Esophagus muscularis mucosa (tissue), 4 donors: ENCODE data around the gene TSPAN5. TPM values are rescaled to one million over a fixed set of nuclear protein-coding genes. Genes with fewer than 3 reads are reported as not detected.

ENCODE experiments used
- DNase-seq: peaks from one replicate; pipeline ENCODE4 v3.0.0-alpha.2; 2017; ENCODE audit errors: extremely low spot score
- H3K27ac ChIP-seq, 4 donors: fragments of 200-600 bp; sonication (generic); replicated peaks in 1 of 4; 1 replicate in 3 of 4; 2 replicates in 1 of 4; pipeline ENCODE4 v1.5.1; 2016 to 2019; ENCODE audit warnings: mild to moderate bottlenecking in 1 of 4
- H3K27me3 ChIP-seq, 4 donors: fragments of 200-600 bp; sonication (generic); one replicate each; pipeline versions ENCODE4 v1.5.1 to v1.6.0; 2016 to 2019
- H3K36me3 ChIP-seq, 4 donors: fragments of 200-600 bp; sonication (generic); one replicate each; pipeline ENCODE4 v1.5.1; 2016 to 2019
- H3K4me1 ChIP-seq, 4 donors: fragments of 200-600 bp; sonication (generic); one replicate each; pipeline ENCODE4 v1.5.1; 2016 to 2019
- H3K4me3 ChIP-seq, 4 donors: fragments of 200-600 bp; sonication (generic); 1 replicate in 2 of 4; 2 replicates in 2 of 4; pipeline ENCODE4 v1.5.1; 2016 to 2019; ENCODE audit warnings: mild to moderate bottlenecking in 4 of 4, moderate library complexity in 1 of 4
- H3K9me3 ChIP-seq, 4 donors: fragments of 200-600 bp; sonication (generic); 1 replicate in 3 of 4; 2 replicates in 1 of 4; pipeline ENCODE4 v1.5.1; 2016 to 2019
- EP300 ChIP-seq: sonication (generic); formaldehyde crosslinking; IDR thresholded peaks from one replicate; pipeline ENCODE4 v1.6.1; 2017; ENCODE audit warnings: antibody characterized with exemption
- POLR2A ChIP-seq: fragments of 450-650 bp; IDR thresholded peaks from one replicate; pipeline ENCODE4 v1.6.1; 2017; ENCODE audit warnings: antibody characterized with exemption, moderate library complexity, mild to moderate bottlenecking, low read depth
- POLR2AphosphoS5 ChIP-seq, 2 donors: sonication (generic); formaldehyde crosslinking; IDR thresholded peaks; one replicate each; pipeline ENCODE4 v1.6.1; 2017; ENCODE audit warnings: antibody characterized with exemption in 2 of 2
- WGBS: methylation state at CpG from one replicate; pipeline ENCODE4 v1.1.5; 2018; 5-methylcytosine and 5-hydroxymethylcytosine counted together
- intact Hi-C: fragments of 100-400 bp; cut with DNase I; formaldehyde crosslinking; loops from one replicate; pipeline ENCODE4 v1.15.1; 2023
- total RNA-seq, 4 donors: library from RNA; depleted of rRNA; stranded (reverse); fragments of >200 nt; gene quantifications; one replicate each; pipeline versions ENCODE4 v1.1.0 to v1.2.1, GENCODE V29; 2016
- TF ChIP-seq, protein P1 (sequence below), 3 experiments: fragments of 200-600 bp in 2 of 3; fragments of 450-650 bp in 1 of 3; sonication (generic) in 2 of 3; IDR thresholded peaks; one replicate each; pipeline ENCODE4 v1.5.1; 2017 to 2019; ENCODE audit warnings: antibody characterized with exemption in 3 of 3, mild to moderate bottlenecking in 2 of 3, moderate library complexity in 1 of 3

TSPAN5 gene
- total RNA-seq, 4 donors from 2014 or later = 9.1 to 16.8 (median 13.3) TPM

GRCh38 chr4:98652996-98653395 is 5.4 kb downstream of the TSPAN5 start:
- intact Hi-C loops = no loop called here
- H3K4me3 ChIP-seq = no peak overlapping the region
- 81% methylated on average over 3 of the region's 3 CpGs for WGBS
- H3K36me3 ChIP-seq = no peaks in the 10 kb centered on the region
- no peaks in the 10 kb centered on the region for H3K9me3 ChIP-seq
- H3K27me3 ChIP-seq = no peaks in the 10 kb centered on the region
- H3K27ac ChIP-seq = no peak overlapping the region
- DNase-seq = no peak
- TF ChIP-seq, protein P1, sequence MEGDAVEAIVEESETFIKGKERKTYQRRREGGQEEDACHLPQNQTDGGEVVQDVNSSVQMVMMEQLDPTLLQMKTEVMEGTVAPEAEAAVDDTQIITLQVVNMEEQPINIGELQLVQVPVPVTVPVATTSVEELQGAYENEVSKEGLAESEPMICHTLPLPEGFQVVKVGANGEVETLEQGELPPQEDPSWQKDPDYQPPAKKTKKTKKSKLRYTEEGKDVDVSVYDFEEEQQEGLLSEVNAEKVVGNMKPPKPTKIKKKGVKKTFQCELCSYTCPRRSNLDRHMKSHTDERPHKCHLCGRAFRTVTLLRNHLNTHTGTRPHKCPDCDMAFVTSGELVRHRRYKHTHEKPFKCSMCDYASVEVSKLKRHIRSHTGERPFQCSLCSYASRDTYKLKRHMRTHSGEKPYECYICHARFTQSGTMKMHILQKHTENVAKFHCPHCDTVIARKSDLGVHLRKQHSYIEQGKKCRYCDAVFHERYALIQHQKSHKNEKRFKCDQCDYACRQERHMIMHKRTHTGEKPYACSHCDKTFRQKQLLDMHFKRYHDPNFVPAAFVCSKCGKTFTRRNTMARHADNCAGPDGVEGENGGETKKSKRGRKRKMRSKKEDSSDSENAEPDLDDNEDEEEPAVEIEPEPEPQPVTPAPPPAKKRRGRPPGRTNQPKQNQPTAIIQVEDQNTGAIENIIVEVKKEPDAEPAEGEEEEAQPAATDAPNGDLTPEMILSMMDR (IDR thresholded peaks at IDR 0.05) = no peak
- no peak for TF ChIP-seq POLR2A
- TF ChIP-seq POLR2AphosphoS5 (IDR thresholded peaks at IDR 0.05) = no peak
- no peak for TF ChIP-seq EP300
- peaks cover 11 to 48% (median 36%) of the 10 kb centered on the region in 4 donors for H3K4me1 ChIP-seq

GRCh38 chr4:98648602-98649001 is 9.8 kb downstream of the TSPAN5 start:
- Histone ChIP-seq H3K36me3 (no peaks in the 10 kb centered on the region), H3K27me3 (no peaks in the 10 kb centered on the region), H3K9me3 (no peaks in the 10 kb centered on the region), H3K27ac (no peak overlapping the region), H3K4me3 (no peak overlapping the region), H3K4me1 (peaks cover 0 to 7% (median 3%) of the 10 kb centered on the region in 4 donors)
- DNase-seq = no peak
- WGBS = 56% methylated on average over 5 of the region's 5 CpGs
- no peak for TF ChIP-seq POLR2A
- intact Hi-C loops = no loop called here

DNA sequence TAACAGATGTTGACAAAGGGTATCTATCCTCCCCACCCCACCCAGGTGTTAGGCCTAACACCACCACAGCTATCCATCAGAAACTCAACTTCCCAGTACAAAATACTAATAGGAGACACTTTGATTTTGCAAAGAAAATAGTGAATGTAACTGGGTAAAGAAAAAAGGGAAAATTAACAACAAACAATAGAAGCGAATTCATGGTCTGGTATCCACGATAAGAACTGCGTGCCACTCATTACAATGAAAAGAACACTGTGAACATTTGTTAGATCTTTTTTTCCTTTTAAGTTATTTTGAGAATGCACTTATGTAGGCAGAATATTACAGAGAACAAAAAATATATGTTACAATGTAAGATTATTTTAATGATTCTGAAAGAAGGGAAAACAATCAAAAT is 12.0 kb downstream of the TSPAN5 start:
- Histone ChIP-seq H3K9me3 (no peaks in the 10 kb centered on the region), H3K27ac (no peak overlapping the region), H3K36me3 (no peaks in the 10 kb centered on the region), H3K4me3 (no peak overlapping the region), H3K27me3 (no peaks in the 10 kb centered on the region), H3K4me1 (peaks cover 0 to 8% (median 2%) of the 10 kb centered on the region in 4 donors)
- DNase-seq = no peak
- no peak for TF ChIP-seq EP300
- TF ChIP-seq POLR2AphosphoS5 (IDR thresholded peaks at IDR 0.05) = no peak
- no peak for TF ChIP-seq POLR2A
- TF ChIP-seq, protein P1 (IDR thresholded peaks at IDR 0.05) = no peak
- intact Hi-C loops = no loop called here
- 88% methylated on average over 3 of the region's 3 CpGs for WGBS

DNA sequence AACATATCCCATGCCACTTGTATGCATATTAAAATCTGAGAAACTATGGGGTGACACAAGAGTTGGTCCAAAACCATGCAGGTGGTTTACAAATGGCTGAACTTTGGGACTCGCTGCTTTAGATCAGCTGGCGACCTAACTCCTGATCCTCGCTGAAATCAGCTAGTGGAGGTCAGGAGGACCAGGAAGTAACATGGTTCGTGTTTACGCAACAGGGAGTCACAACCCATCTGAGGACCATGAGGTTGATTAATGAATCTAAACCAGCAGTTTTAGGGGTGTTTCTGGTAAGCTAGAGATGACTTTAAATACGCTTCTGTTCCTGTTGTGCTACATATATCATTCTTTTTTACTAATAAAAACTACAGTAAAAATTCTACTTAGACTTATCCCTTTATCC is 12.9 kb downstream of the TSPAN5 start:
- TF ChIP-seq POLR2A = no peak
- TF ChIP-seq POLR2AphosphoS5 (IDR thresholded peaks at IDR 0.05) = no peak
- no peak for TF ChIP-seq EP300
- TF ChIP-seq, protein P1 (IDR thresholded peaks at IDR 0.05) = no peak
- Histone ChIP-seq H3K36me3 (no peaks in the 10 kb centered on the region), H3K27ac (no peak overlapping the region), H3K9me3 (no peaks in the 10 kb centered on the region), H3K4me1 (peaks cover 0 to 10% (median 3%) of the 10 kb centered on the region in 4 donors), H3K4me3 (no peak overlapping the region), H3K27me3 (no peaks in the 10 kb centered on the region)
- 96% methylated on average over 6 of the region's 6 CpGs for WGBS
- DNase-seq = no peak
- intact Hi-C loops = no loop called here

GRCh38 chr4:98643755-98644154 is 14.7 kb downstream of the TSPAN5 start:
- H3K4me1 ChIP-seq = peaks cover 0 to 10% (median 3%) of the 10 kb centered on the region in 4 donors
- intact Hi-C loops = no loop called here
- TF ChIP-seq, protein P1 (IDR thresholded peaks at IDR 0.05) = no peak
- TF ChIP-seq EP300 (no peak), POLR2AphosphoS5 (IDR thresholded peaks at IDR 0.05) (no peak), POLR2A (no peak)
- DNase-seq = no peak
- H3K4me3 ChIP-seq = no peak overlapping the region
- no peaks in the 10 kb centered on the region for H3K36me3 ChIP-seq
- WGBS = 82% methylated on average over 2 of the region's 2 CpGs
- H3K9me3 ChIP-seq = no peaks in the 10 kb centered on the region
- no peak overlapping the region for H3K27ac ChIP-seq
- H3K27me3 ChIP-seq = no peaks in the 10 kb centered on the region
